DOHH2 (cell line): ENCODE measurements around the gene COBLL1.
"Not testable (repeated sequence)": the region's sequence is repeated elsewhere in the genome, so short reads cannot be mapped to it uniquely, and the experiment has no call there.

Experiments used
- H3F3A ChIP-seq: fragments of 200-600 bp; sonication (generic), shearing (Covaris generic); 2 replicates; pipeline ENCODE4 v1.6.0; 2016; ENCODE audit warnings: antibody characterized with exemption, mild to moderate bottlenecking; ENCODE audit not compliant: control insufficient read depth, insufficient read depth
- H3K27ac ChIP-seq: fragments of 200-600 bp; sonication (generic); 2 replicates; pipeline ENCODE4 v1.5.1; 2014; ENCODE audit warnings: low read depth, mild to moderate bottlenecking, low read length, moderate library complexity
- H3K27me3 ChIP-seq: fragments of 200-600 bp; sonication (generic); 2 replicates; pipeline ENCODE4 v1.6.1; 2014; ENCODE audit warnings: mild to moderate bottlenecking, low read length, mixed read lengths; ENCODE audit not compliant: control insufficient read depth
- H3K36me3 ChIP-seq: fragments of 200-600 bp; sonication (generic); 2 replicates; pipeline ENCODE4 v1.6.1; 2014; ENCODE audit warnings: mild to moderate bottlenecking, low read length, moderate library complexity, mixed read lengths; ENCODE audit not compliant: control insufficient read depth
- H3K4me1 ChIP-seq: fragments of 200-600 bp; sonication (generic); 2 replicates; pipeline ENCODE4 v1.6.1; 2014; ENCODE audit warnings: mild to moderate bottlenecking, low read length, mixed read lengths; ENCODE audit not compliant: control insufficient read depth
- H3K4me2 ChIP-seq: fragments of 200-600 bp; sonication (generic); 2 replicates; pipeline ENCODE4 v1.6.0; 2014; ENCODE audit warnings: mild to moderate bottlenecking, low read length, moderate library complexity
- H3K4me3 ChIP-seq: fragments of 200-600 bp; sonication (generic); 2 replicates; pipeline ENCODE4 v1.5.1; 2014; ENCODE audit warnings: mild to moderate bottlenecking, low read length, mixed read lengths
- H3K79me2 ChIP-seq: fragments of 200-600 bp; sonication (generic); 2 replicates; pipeline ENCODE4 v1.6.1; 2014; ENCODE audit warnings: mild to moderate bottlenecking, low read length, mixed read lengths; ENCODE audit not compliant: control insufficient read depth
- H3K9me2 ChIP-seq: fragments of 200-600 bp; sonication (generic); replicated peaks from 2 replicates; pipeline ENCODE4 v1.6.1; 2014; ENCODE audit warnings: mild to moderate bottlenecking, low read length, mixed read lengths; ENCODE audit not compliant: control insufficient read depth
- H3K9me3 ChIP-seq: fragments of 200-600 bp; sonication (generic); 2 replicates; pipeline ENCODE4 v1.6.1; 2014; ENCODE audit warnings: antibody characterized with exemption, low read length, mixed read lengths; ENCODE audit not compliant: control insufficient read depth, insufficient read depth
- H4K20me1 ChIP-seq: fragments of 200-600 bp; sonication (generic); 2 replicates; pipeline ENCODE4 v1.6.0; 2014; ENCODE audit warnings: low read depth, mild to moderate bottlenecking, antibody characterized with exemption, low read length, moderate library complexity; ENCODE audit not compliant: control insufficient read depth, insufficient read depth
- CTCF ChIP-seq: fragments of 200-600 bp; sonication (generic); IDR thresholded peaks from one replicate; pipeline ENCODE4 v1.5.1; 2014; ENCODE audit warnings: antibody characterized with exemption, mild to moderate bottlenecking, low read depth, low read length; ENCODE audit not compliant: poor library complexity, severe bottlenecking
- EZH2phosphoT487 ChIP-seq: fragments of 200-600 bp; sonication (generic); IDR thresholded peaks from 2 replicates; pipeline ENCODE4 v1.6.1; 2017; ENCODE audit warnings: borderline replicate concordance, mild to moderate bottlenecking, antibody characterized with exemption, low read length, moderate library complexity, mixed read lengths

COBLL1 gene

DNA sequence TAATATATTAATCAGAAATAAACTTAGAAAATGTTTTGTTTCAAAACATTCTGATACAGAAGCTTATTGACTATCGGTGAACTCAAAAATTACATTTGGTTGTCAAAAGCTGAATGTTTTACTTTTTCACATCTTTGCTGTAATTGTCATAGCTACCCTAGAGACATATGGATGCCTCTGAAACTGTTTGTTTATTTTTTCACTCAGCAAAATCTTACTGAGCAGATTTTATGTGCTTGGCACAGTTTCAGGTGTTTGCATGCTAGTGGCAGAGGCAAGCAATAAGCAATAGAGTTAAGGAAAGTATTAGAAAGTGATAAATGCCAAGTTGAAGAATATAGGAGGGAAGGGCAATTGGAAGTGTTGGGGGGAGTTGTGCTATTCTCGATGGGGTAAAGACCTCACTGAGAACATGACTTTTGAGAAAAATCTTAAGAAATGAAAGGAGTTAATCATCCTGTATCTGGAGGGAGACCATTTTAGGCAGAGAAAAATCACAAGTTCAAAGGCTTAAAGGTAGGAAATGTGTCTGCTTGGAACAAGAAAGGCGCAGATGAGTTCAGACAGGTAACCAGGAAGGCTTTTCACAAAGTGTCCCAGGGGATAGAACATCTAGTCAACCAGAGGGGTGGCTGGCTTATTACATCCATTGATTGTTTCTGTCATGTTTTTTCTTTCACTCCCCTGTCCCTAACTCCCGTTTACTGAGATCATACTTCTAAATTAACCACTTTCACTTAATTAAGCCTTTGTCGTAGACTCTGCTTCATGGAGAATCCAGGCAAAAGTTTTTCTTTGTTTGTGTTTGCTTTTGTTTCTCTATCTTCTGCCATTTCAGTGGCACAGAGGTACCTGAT lies 27.2 kb upstream of the COBLL1 start:
- H3K9me2 ChIP-seq = no peaks in the 10 kb centered on the region
- no peaks in the 10 kb centered on the region for H3K27me3 ChIP-seq
- H3K4me3 ChIP-seq = no peak overlapping the region
- TF ChIP-seq EZH2phosphoT487 = no peak
- no peak for TF ChIP-seq CTCF
- H3K4me2 ChIP-seq = no peak overlapping the region
- H3K27ac ChIP-seq = no peak overlapping the region
- no peaks in the 10 kb centered on the region for H3F3A ChIP-seq
- H3K36me3 ChIP-seq = no peaks in the 10 kb centered on the region
- peaks cover 12% of the 10 kb centered on the region for H3K4me1 ChIP-seq
- no peaks in the 10 kb centered on the region for H3K79me2 ChIP-seq
- no peaks in the 10 kb centered on the region for H3K9me3 ChIP-seq
- H4K20me1 ChIP-seq = no peaks in the 10 kb centered on the region

GRCh38 chr2:164867779-164868397 lies 26.3 kb upstream of the COBLL1 start:
- H3K27me3 ChIP-seq = no peaks in the 10 kb centered on the region
- H3K4me2 ChIP-seq = no peak overlapping the region
- H4K20me1 ChIP-seq = no peaks in the 10 kb centered on the region
- H3K27ac ChIP-seq = no peak overlapping the region
- H3K4me3 ChIP-seq = no peak overlapping the region
- H3K4me1 ChIP-seq = peaks cover 12% of the 10 kb centered on the region
- H3K9me3 ChIP-seq = no peaks in the 10 kb centered on the region
- TF ChIP-seq EZH2phosphoT487 (no peak), CTCF (no peak)
- H3K9me2 ChIP-seq = no peaks in the 10 kb centered on the region
- H3K79me2 ChIP-seq = no peaks in the 10 kb centered on the region
- H3F3A ChIP-seq = no peaks in the 10 kb centered on the region
- no peaks in the 10 kb centered on the region for H3K36me3 ChIP-seq

GRCh38 chr2:164866381-164866780 lies 24.8 kb upstream of the COBLL1 start:
- H4K20me1 ChIP-seq, H3K9me2 ChIP-seq, H3K79me2 ChIP-seq, H3F3A ChIP-seq, H3K36me3 ChIP-seq, H3K9me3 ChIP-seq, H3K27me3 ChIP-seq, H3K27ac ChIP-seq: not testable (repeated sequence)
- Histone ChIP-seq H3K4me3 (0 out of 2 replicates have a peak overlapping the region, but pooled peaks have one; percentile 12), H3K4me2 (peak overlapping the region; percentile 31), H3K4me1 (peaks cover 12% of the 10 kb centered on the region)

DNA sequence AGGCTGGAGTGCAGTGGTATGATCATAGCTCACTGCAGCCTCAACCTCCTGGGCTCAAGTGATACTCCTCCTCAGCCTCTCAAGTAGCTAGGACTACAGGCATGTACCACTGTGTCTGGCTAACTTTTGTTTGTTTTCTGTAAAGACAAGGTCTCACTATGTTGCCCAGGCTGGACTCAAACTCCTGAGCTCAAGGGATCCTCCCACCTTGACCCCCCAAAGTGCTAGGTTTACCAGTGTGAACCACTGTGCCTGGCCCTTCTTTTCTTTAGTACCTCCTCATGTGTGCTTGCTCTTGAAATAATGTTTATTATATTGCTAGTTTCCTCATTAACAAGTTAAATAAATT lies 19.0 kb upstream of the COBLL1 start:
- H3K4me1 ChIP-seq = no peaks in the 10 kb centered on the region
- no peak overlapping the region for H3K4me3 ChIP-seq
- H3K36me3 ChIP-seq = no peaks in the 10 kb centered on the region
- no peaks in the 10 kb centered on the region for H4K20me1 ChIP-seq
- no peaks in the 10 kb centered on the region for H3K9me3 ChIP-seq
- no peaks in the 10 kb centered on the region for H3K27me3 ChIP-seq
- H3K9me2 ChIP-seq = no peaks in the 10 kb centered on the region
- no peak overlapping the region for H3K4me2 ChIP-seq
- H3K79me2 ChIP-seq = no peaks in the 10 kb centered on the region
- no peaks in the 10 kb centered on the region for H3F3A ChIP-seq
- no peak overlapping the region for H3K27ac ChIP-seq
- no peak for TF ChIP-seq CTCF
- no peak for TF ChIP-seq EZH2phosphoT487

- H3K27me3 ChIP-seq, H3K9me3 ChIP-seq, H4K20me1 ChIP-seq, H3K79me2 ChIP-seq, H3K9me2 ChIP-seq, H3K27ac ChIP-seq, H3K4me2 ChIP-seq, H3F3A ChIP-seq, H3K4me3 ChIP-seq, H3K4me1 ChIP-seq, H3K36me3 ChIP-seq: not testable (repeated sequence)
Measured at GRCh38 chr2:164859906-164860693, 18.5 kb upstream of the COBLL1 start.
